ENCODE measurements around the gene SLC25A22. TPM values are rescaled to one million over a fixed set of nuclear protein-coding genes. Genes with fewer than 3 reads are reported as not detected.
A peak's percentile ranks its signal among the peaks of the same experiment; 100 is the strongest.

The SLC25A22 gene
- polyA plus RNA-seq, 2 donors, result 10.2 TPM

- Histone ChIP-seq H3K36me3 (ENCODE audit: control insufficient read depth in 2 of 2, insufficient read depth in 2 of 2, low read length in 1 of 2) (peaks cover 14 to 47% of the 10 kb centered on the region in 2 donors), H3K4me1 (ENCODE audit: control insufficient read depth in 2 of 2, insufficient read depth in 2 of 2, low read length in 1 of 2) (peaks cover 0 to 11% of the 10 kb centered on the region in 2 donors), H3K9me3 (ENCODE audit: control insufficient read depth in 2 of 2, insufficient read depth in 1 of 2, low read depth in 1 of 2, low read length in 1 of 2) (no peaks in the 10 kb centered on the region), H3K4me3 (ENCODE audit: low read depth in 1 of 2, low read length in 2 of 2) (no peak overlapping the region), H3K27ac (ENCODE audit: low read depth in 2 of 2, low read length in 1 of 2) (peak overlapping the region in 1 of 2 donors; percentile 97), H3K27me3 (ENCODE audit: control insufficient read depth in 1 of 2, insufficient read depth in 2 of 2, low read length in 2 of 2) (no peaks in the 10 kb centered on the region)
- 91 to 93% methylated on average over 8 of the region's 8 CpGs for WGBS, 2 donors
Observed at GRCh38 chr11:761526-762108, 36.5 kb downstream of the SLC25A22 start.

GRCh38 chr11:760236-760635 is 37.8 kb downstream of the SLC25A22 start:
- H3K9me3 ChIP-seq (ENCODE audit: control insufficient read depth in 2 of 2, insufficient read depth in 1 of 2, low read depth in 1 of 2, low read length in 1 of 2), result no peaks in the 10 kb centered on the region
- H3K27ac ChIP-seq (ENCODE audit: low read depth in 2 of 2, low read length in 1 of 2), result no peak overlapping the region
- no peak overlapping the region for H3K4me3 ChIP-seq (ENCODE audit: low read depth in 1 of 2, low read length in 2 of 2)
- H3K36me3 ChIP-seq (ENCODE audit: control insufficient read depth in 2 of 2, insufficient read depth in 2 of 2, low read length in 1 of 2), result peaks cover 15 to 45% of the 10 kb centered on the region in 2 donors
- H3K4me1 ChIP-seq (ENCODE audit: control insufficient read depth in 2 of 2, insufficient read depth in 2 of 2, low read length in 1 of 2), result peaks cover 0 to 11% of the 10 kb centered on the region in 2 donors
- H3K27me3 ChIP-seq (ENCODE audit: control insufficient read depth in 1 of 2, insufficient read depth in 2 of 2, low read length in 2 of 2), result no peaks in the 10 kb centered on the region

- 55 to 74% methylated on average over 2 of the region's 2 CpGs for WGBS, 2 donors
Observed at GRCh38 chr11:749731-750130, 48.4 kb downstream of the SLC25A22 start.

GRCh38 chr11:748007-748359 is 50.1 kb downstream of the SLC25A22 start:
- peaks cover 0 to 4% of the 10 kb centered on the region in 2 donors for H3K4me1 ChIP-seq (ENCODE audit: control insufficient read depth in 2 of 2, insufficient read depth in 2 of 2, low read length in 1 of 2)
- no peaks in the 10 kb centered on the region for H3K9me3 ChIP-seq (ENCODE audit: control insufficient read depth in 2 of 2, insufficient read depth in 1 of 2, low read depth in 1 of 2, low read length in 1 of 2)
- peak overlapping the region; percentile 80 to 98 for H3K4me3 ChIP-seq (ENCODE audit: low read depth in 1 of 2, low read length in 2 of 2)
- H3K27me3 ChIP-seq (ENCODE audit: control insufficient read depth in 1 of 2, insufficient read depth in 2 of 2, low read length in 2 of 2), result no peaks in the 10 kb centered on the region
- H3K36me3 ChIP-seq (ENCODE audit: control insufficient read depth in 2 of 2, insufficient read depth in 2 of 2, low read length in 1 of 2), result peaks cover 0 to 4% of the 10 kb centered on the region in 2 donors
- 4 to 5% methylated on average over 18 of the region's 18 CpGs for WGBS, 2 donors
- peak overlapping the region; percentile 94 for H3K27ac ChIP-seq (ENCODE audit: low read depth in 2 of 2, low read length in 1 of 2)

More at GRCh38 chr11:749731-750130, 48.4 kb downstream of the SLC25A22 start:
- H3K27ac ChIP-seq (ENCODE audit: low read depth in 2 of 2, low read length in 1 of 2), result no peak overlapping the region
- H3K4me1 ChIP-seq (ENCODE audit: control insufficient read depth in 2 of 2, insufficient read depth in 2 of 2, low read length in 1 of 2), result peaks cover 0 to 4% of the 10 kb centered on the region in 2 donors
- H3K27me3 ChIP-seq (ENCODE audit: control insufficient read depth in 1 of 2, insufficient read depth in 2 of 2, low read length in 2 of 2), result no peaks in the 10 kb centered on the region
- peaks cover 0 to 4% of the 10 kb centered on the region in 2 donors for H3K36me3 ChIP-seq (ENCODE audit: control insufficient read depth in 2 of 2, insufficient read depth in 2 of 2, low read length in 1 of 2)
- no peaks in the 10 kb centered on the region for H3K9me3 ChIP-seq (ENCODE audit: control insufficient read depth in 2 of 2, insufficient read depth in 1 of 2, low read depth in 1 of 2, low read length in 1 of 2)
- H3K4me3 ChIP-seq (ENCODE audit: low read depth in 1 of 2, low read length in 2 of 2), result peak overlapping the region in 1 of 2 donors; percentile 20

- Histone ChIP-seq H3K27me3 (ENCODE audit: control insufficient read depth in 1 of 2, insufficient read depth in 2 of 2, low read length in 2 of 2) (no peaks in the 10 kb centered on the region), H3K9me3 (ENCODE audit: control insufficient read depth in 2 of 2, insufficient read depth in 1 of 2, low read depth in 1 of 2, low read length in 1 of 2) (no peaks in the 10 kb centered on the region), H3K4me3 (ENCODE audit: low read depth in 1 of 2, low read length in 2 of 2) (peak within 1 kb of the TSS; percentile 80 to 98), H3K4me1 (ENCODE audit: control insufficient read depth in 2 of 2, insufficient read depth in 2 of 2, low read length in 1 of 2) (peaks cover 0 to 7% of the 10 kb centered on the region in 2 donors), H3K27ac (ENCODE audit: low read depth in 2 of 2, low read length in 1 of 2) (peak within 1 kb of the TSS; percentile 94), H3K36me3 (ENCODE audit: control insufficient read depth in 2 of 2, insufficient read depth in 2 of 2, low read length in 1 of 2) (peaks cover 0 to 2% of the 10 kb centered on the region in 2 donors)
- 0% methylated on average over 84 to 112 of the region's 112 CpGs for WGBS, 2 donors
Observed at GRCh38 chr11:747158-748006, 50.7 kb downstream of the SLC25A22 start, which contains the start of gene TALDO1. TALDO1 (plus strand) TSS chr11:747464; CDS start chr11:747482, 18 bp downstream.

GRCh38 chr11:746289-747157 is 51.6 kb downstream of the SLC25A22 start:
- peak overlapping the region; percentile 80 to 98 for H3K4me3 ChIP-seq (ENCODE audit: low read depth in 1 of 2, low read length in 2 of 2)
- no peaks in the 10 kb centered on the region for H3K27me3 ChIP-seq (ENCODE audit: control insufficient read depth in 1 of 2, insufficient read depth in 2 of 2, low read length in 2 of 2)
- H3K4me1 ChIP-seq (ENCODE audit: control insufficient read depth in 2 of 2, insufficient read depth in 2 of 2, low read length in 1 of 2), result peaks cover 0 to 7% of the 10 kb centered on the region in 2 donors
- 23 to 25% methylated on average over 44 to 46 of the region's 46 CpGs for WGBS, 2 donors
- no peaks in the 10 kb centered on the region for H3K36me3 ChIP-seq (ENCODE audit: control insufficient read depth in 2 of 2, insufficient read depth in 2 of 2, low read length in 1 of 2)
- peak overlapping the region; percentile 94 for H3K27ac ChIP-seq (ENCODE audit: low read depth in 2 of 2, low read length in 1 of 2)
- no peaks in the 10 kb centered on the region for H3K9me3 ChIP-seq (ENCODE audit: control insufficient read depth in 2 of 2, insufficient read depth in 1 of 2, low read depth in 1 of 2, low read length in 1 of 2)

- Histone ChIP-seq H3K4me3 (ENCODE audit: low read depth in 1 of 2, low read length in 2 of 2) (no peak overlapping the region), H3K9me3 (ENCODE audit: control insufficient read depth in 2 of 2, insufficient read depth in 1 of 2, low read depth in 1 of 2, low read length in 1 of 2) (no peaks in the 10 kb centered on the region), H3K27me3 (ENCODE audit: control insufficient read depth in 1 of 2, insufficient read depth in 2 of 2, low read length in 2 of 2) (no peaks in the 10 kb centered on the region), H3K27ac (ENCODE audit: low read depth in 2 of 2, low read length in 1 of 2) (no peak overlapping the region), H3K4me1 (ENCODE audit: control insufficient read depth in 2 of 2, insufficient read depth in 2 of 2, low read length in 1 of 2) (peaks cover 0 to 7% of the 10 kb centered on the region in 2 donors), H3K36me3 (ENCODE audit: control insufficient read depth in 2 of 2, insufficient read depth in 2 of 2, low read length in 1 of 2) (no peaks in the 10 kb centered on the region)
- 17 to 23% methylated on average over 1 of the region's 1 CpG for WGBS, 2 donors
Observed at GRCh38 chr11:745428-745827, 52.7 kb downstream of the SLC25A22 start.

- peak overlapping the region; percentile 7 to 11 for H3K27ac ChIP-seq (ENCODE audit: low read depth in 2 of 2, low read length in 1 of 2)
- H3K4me3 ChIP-seq (ENCODE audit: low read depth in 1 of 2, low read length in 2 of 2), result no peak overlapping the region
- peaks cover 0 to 3% of the 10 kb centered on the region in 2 donors for H3K4me1 ChIP-seq (ENCODE audit: control insufficient read depth in 2 of 2, insufficient read depth in 2 of 2, low read length in 1 of 2)
- no peaks in the 10 kb centered on the region for H3K36me3 ChIP-seq (ENCODE audit: control insufficient read depth in 2 of 2, insufficient read depth in 2 of 2, low read length in 1 of 2)
- no peaks in the 10 kb centered on the region for H3K9me3 ChIP-seq (ENCODE audit: control insufficient read depth in 2 of 2, insufficient read depth in 1 of 2, low read depth in 1 of 2, low read length in 1 of 2)
- WGBS, 2 donors, result 94 to 99% methylated on average over 4 of the region's 4 CpGs
- H3K27me3 ChIP-seq (ENCODE audit: control insufficient read depth in 1 of 2, insufficient read depth in 2 of 2, low read length in 2 of 2), result no peaks in the 10 kb centered on the region
Observed at GRCh38 chr11:742571-743201, 55.4 kb downstream of the SLC25A22 start.

- peaks cover 3 to 6% of the 10 kb centered on the region in 2 donors for H3K4me1 ChIP-seq (ENCODE audit: control insufficient read depth in 2 of 2, insufficient read depth in 2 of 2, low read length in 1 of 2)
- H3K27me3 ChIP-seq (ENCODE audit: control insufficient read depth in 1 of 2, insufficient read depth in 2 of 2, low read length in 2 of 2), result no peaks in the 10 kb centered on the region
- WGBS, 2 donors, result 84 to 89% methylated on average over 3 of the region's 3 CpGs
- H3K4me3 ChIP-seq (ENCODE audit: low read depth in 1 of 2, low read length in 2 of 2), result no peak overlapping the region
- H3K36me3 ChIP-seq (ENCODE audit: control insufficient read depth in 2 of 2, insufficient read depth in 2 of 2, low read length in 1 of 2), result no peaks in the 10 kb centered on the region
- H3K27ac ChIP-seq (ENCODE audit: low read depth in 2 of 2, low read length in 1 of 2), result peak overlapping the region in 1 of 2 donors; percentile 11
- no peaks in the 10 kb centered on the region for H3K9me3 ChIP-seq (ENCODE audit: control insufficient read depth in 2 of 2, insufficient read depth in 1 of 2, low read depth in 1 of 2, low read length in 1 of 2)
Observed at GRCh38 chr11:742156-742546, 55.9 kb downstream of the SLC25A22 start.

Measured in esophagus (tissue), 2 donors.